HG03442 (cell line): Measurements from ENCODE around the gene CEBPG.

Source experiments
- ATAC-seq: cut with Tn5 transposase; IDR thresholded peaks from one replicate; pipeline ENCODE4 v1.9.1; 2021; ENCODE audit warnings: mild to moderate bottlenecking, moderate library complexity; ENCODE audit not compliant: unreplicated experiment

The CEBPG gene

GRCh38 chr19:33349319-33350289, 23.9 kb upstream of the CEBPG start:
- ATAC-seq, result no peak

DNA sequence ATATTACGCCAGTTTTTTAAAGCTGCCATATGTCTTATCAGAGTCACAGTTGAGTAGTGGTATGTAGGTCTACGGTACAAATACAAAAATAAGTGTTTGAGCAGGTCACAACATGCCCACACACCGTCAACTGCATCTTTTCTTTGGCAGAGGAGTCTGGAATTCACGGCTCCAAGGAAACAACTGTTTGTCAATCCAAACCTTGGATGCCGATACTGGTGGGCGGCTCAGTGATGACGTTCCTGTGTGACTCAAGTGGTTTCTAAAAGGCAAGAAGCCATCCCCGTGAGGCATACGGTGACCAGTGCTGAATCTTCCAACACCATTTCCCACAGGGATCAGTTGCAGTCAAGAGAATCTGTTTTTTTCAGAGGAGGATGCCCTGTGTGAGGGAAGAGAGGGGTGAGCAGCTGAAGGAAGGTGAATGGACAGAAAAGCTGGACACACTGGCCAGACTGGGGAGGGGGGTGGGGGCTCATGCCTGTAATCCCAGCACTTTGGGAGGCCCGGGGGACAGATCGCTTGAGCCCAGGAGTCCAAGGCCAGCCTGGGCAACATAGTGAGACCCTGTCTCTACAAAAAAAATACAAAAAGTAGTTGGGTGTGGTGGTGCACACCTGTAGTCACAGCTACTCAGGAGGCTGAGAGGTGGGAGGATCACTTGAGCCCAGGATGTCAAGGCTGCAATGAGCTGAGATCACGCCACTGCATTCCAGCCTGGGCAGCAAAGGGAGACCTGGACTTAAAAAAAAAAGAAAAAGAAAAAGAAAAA, 22.8 kb upstream of the CEBPG start:
- no peak for ATAC-seq

DNA sequence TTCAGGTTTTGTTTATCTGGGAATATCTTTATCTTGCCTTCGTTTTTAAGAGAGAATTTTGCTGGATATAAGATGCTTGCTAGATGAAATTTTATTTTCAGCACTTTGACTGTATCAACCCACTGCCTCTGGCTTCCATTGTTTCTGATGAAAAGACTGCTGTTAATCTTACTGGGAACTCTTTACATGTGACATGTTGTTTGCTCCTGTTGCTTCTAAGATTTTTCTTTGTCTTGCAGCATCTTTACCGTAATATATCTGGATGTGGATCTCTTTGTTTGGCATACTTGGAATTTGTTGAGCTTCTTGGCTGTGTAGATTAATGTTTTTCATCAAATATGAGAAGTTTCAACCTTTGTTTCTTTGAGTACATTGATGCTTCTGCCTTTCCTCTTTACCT, 18.0 kb upstream of the CEBPG start:
- no peak for ATAC-seq

DNA sequence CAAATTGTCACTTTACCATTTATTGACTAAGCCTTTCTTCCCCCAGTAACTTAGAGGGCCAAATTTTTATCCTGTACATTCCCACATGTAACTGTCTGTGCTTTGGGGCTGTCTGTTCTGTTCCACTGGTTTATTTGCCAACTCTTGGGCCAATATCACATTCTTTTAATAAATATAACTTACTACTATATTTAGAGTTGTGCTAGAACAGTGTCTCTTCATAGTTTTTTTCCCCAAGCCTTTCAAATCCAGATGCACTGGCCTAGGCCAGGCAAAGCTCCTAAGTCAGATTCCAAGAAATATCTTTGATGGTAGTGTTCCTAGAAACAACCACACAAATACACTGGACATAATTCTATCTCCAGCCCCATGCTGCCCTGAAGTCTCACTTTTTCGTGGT, 16.0 kb upstream of the CEBPG start:
- ATAC-seq, result no peak

DNA sequence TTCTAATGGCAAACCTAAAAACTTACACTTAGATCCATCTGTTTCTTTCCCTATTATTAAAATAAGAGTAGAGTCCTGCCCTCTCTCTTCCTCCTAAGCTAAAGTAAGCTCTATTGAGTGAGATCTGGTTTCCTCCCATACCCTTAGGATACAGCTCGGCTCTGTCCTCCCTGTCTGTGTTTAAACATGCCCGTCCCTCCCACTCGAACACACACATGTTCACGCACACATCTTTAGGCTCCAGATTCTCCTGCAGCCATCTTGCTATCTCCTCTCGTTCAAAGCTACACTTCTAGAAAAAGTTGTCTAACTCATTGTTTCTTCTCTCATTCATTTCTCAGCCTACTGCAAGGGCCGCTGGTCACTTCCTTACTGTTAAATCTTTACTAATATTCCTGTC, 15.1 kb upstream of the CEBPG start:
- no peak for ATAC-seq

GRCh38 chr19:33359581-33359980, 13.9 kb upstream of the CEBPG start:
- no peak for ATAC-seq

- ATAC-seq, result no peak
These were observed 10.8 kb upstream of the CEBPG start for GRCh38 chr19:33362508-33363228.

DNA sequence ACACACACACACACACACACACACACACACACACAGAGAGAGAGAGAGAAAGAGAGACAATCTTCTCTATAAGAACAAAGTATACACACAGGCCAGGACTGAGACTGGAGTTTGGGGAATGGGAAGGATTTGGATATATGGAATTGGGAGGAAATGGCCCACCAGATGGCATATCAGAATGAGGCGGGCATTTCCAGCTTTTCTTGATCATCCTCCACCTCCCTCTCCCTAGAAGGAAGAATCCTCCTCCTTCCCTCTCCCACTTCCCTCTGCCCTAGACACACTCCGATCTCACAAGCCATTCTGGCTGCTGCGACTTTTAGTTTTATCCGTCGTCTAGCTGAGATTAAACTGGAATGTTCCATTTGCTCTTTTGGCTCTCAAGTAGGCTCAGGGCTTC, 10.0 kb upstream of the CEBPG start:
- no peak for ATAC-seq

DNA sequence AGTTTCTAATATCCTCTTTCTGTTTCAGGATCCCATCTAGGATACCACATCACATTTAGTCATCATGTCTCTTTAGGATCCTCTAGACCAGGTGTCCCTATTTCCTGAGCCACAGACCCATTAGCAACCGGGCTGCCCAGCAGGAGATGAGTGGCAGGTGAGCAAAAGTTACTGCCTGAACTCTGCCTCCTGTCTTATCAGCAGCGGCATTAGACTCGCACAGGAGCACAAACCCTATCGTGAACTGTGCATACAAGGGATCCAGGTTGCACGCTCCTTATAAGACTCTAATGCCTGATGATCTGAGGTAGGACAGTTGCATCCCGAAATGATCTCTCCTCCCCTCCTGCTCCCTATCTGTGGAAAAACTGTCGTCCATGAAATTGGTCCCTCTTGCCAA, 7.8 kb upstream of the CEBPG start:
- ATAC-seq, result no peak

DNA sequence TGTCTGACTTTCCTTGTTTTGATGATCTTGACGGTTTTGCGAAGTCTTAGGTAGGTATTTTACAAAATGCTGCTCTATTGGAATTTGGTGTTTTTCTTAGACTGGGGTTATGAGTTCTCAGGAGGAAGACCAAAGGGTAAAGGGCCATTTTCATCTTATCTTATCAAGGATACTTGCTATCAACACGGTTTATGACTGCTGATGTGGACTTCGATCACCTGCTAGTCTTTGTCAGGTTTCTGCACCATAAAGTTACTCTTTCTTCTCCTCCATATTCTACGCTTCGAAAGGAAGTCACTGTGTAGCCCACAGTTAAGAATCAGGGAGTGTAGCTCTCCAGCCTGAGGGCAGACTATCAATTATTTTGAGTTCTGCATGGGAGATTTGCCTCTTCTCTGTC, 7.4 kb upstream of the CEBPG start:
- no peak for ATAC-seq

GRCh38 chr19:33366897-33367296, 6.6 kb upstream of the CEBPG start:
- no peak for ATAC-seq

GRCh38 chr19:33368074-33368864, 5.2 kb upstream of the CEBPG start:
- no peak for ATAC-seq

GRCh38 chr19:33370783-33371182, 2.7 kb upstream of the CEBPG start:
- ATAC-seq, result no peak

DNA sequence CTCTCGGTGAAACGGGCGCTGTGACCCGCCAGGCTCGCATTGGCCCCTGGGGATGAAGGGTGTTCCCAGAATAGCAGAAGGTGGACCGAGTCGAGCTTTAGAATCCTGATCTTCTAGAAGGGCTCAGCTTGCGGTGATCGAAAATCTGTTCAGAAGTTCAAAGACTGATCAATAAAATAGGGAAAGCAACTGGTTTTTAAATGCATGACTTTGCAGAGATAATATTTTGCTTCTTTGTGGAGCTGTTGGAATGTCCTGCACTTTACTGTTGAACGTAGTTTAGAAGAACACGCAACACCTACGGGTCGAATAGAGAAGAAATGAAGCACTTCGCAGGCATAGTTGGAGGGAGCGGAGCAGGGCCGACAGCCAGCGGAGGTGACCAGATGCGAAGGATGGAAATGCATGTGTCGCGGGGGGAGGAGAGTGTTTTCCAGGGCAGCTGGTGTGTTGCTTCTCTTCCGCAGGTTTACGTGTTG, 766 bp downstream of the CEBPG start:
- no peak for ATAC-seq

DNA sequence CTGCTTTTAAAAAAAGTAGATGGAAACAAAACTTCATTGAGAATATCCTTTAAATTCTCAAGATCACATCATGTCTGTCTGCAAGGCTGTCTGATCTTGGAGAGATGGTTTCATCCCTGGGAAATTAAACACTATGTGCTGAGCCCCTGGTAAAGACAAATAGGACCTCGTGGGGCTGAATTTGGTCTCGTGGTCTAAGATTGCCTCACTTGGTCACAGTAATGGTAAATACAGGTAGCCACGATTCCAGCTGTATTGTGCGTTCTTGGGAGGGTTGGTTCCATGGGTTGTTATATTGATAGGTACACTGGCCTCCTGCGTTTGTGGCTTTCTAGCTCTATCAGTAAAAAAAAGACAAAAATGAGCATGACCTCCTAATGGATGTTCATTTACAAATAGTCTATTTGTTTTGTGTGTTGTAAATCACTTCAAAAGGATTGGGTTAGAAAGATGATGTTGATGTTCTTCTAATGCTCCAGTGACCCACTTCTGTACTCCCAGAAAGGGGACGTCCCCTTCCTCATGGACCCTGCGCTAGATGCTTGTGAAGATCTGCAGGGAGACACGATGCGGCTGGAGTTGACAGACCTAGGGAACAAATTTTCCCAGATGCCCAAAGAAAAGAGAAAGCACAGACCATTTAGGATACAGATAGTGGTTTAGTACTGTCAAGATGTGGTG, 1.8 kb downstream of the CEBPG start:
- ATAC-seq, result no peak

- ATAC-seq, result no peak
These were observed 2.3 kb downstream of the CEBPG start for GRCh38 chr19:33375837-33376159.

- ATAC-seq, result no peak
These were observed 2.9 kb downstream of the CEBPG start for GRCh38 chr19:33376423-33376822.

GRCh38 chr19:33376941-33377557, 3.5 kb downstream of the CEBPG start:
- no peak for ATAC-seq

GRCh38 chr19:33377586-33378475, 4.3 kb downstream of the CEBPG start:
- ATAC-seq, result no peak
